Choroid plexus epithelial cell (primary cell): ENCODE results near the gene CDH13.
A peak's percentile ranks its signal among the peaks of the same experiment; 100 is the strongest.

Experiments used
- DNase-seq: peaks from one replicate; pipeline ENCODE4 v3.0.0-alpha.2; 2010; ENCODE audit warnings: low read depth
- H3K4me3 ChIP-seq: 2 replicates; pipeline ENCODE4 v1.5.1; 2011; ENCODE audit warnings: low read depth, mild to moderate bottlenecking, control low read depth, low read length, moderate library complexity
- CTCF ChIP-seq: conservative IDR thresholded peaks from 2 replicates; pipeline ENCODE4 v1.5.1; 2011; ENCODE audit warnings: low read depth, mild to moderate bottlenecking, control low read depth, inconsistent platforms, low read length, moderate library complexity

CDH13 gene

GRCh38 chr16:82631701-82632685 lies 5.2 kb downstream of the CDH13 start:
- no peak overlapping the region for H3K4me3 ChIP-seq
- peak; percentile 65 for TF ChIP-seq CTCF
- peak; percentile 49 for DNase-seq

- DNase-seq: peak; percentile 44
- H3K4me3 ChIP-seq: no peak overlapping the region
- TF ChIP-seq CTCF: no peak
These were observed 7.3 kb downstream of the CDH13 start for GRCh38 chr16:82633964-82634600.

GRCh38 chr16:82634955-82635610 lies 8.3 kb downstream of the CDH13 start:
- H3K4me3 ChIP-seq: no peak overlapping the region
- no peak for DNase-seq
- no peak for TF ChIP-seq CTCF

GRCh38 chr16:82636485-82636884 lies 9.7 kb downstream of the CDH13 start:
- no peak for TF ChIP-seq CTCF
- no peak overlapping the region for H3K4me3 ChIP-seq
- DNase-seq: no peak

- no peak for TF ChIP-seq CTCF
- DNase-seq: no peak
- H3K4me3 ChIP-seq: no peak overlapping the region
These were observed 10.2 kb downstream of the CDH13 start for GRCh38 chr16:82636958-82637357.

- DNase-seq: peak; percentile 93
- no peak overlapping the region for H3K4me3 ChIP-seq
These were observed 11.5 kb downstream of the CDH13 start for GRCh38 chr16:82638095-82638798.

More at GRCh38 chr16:82638095-82638798, 11.5 kb downstream of the CDH13 start:
- no peak for TF ChIP-seq CTCF
